Pancreas (tissue), 10 donors: ENCODE results near the gene LRRC4C. TPM values are rescaled to one million over a fixed set of nuclear protein-coding genes. Genes with fewer than 3 reads are reported as not detected.

Source experiments
- ATAC-seq, 4 donors: fragments of 200-7000 bp; cut with Tn5 transposase; one replicate each; pipeline versions ENCODE4 v1.8.0 to v1.9.1; 2020; ENCODE audit warnings: mild to moderate bottlenecking in 4 of 4, moderate library complexity in 4 of 4
- DNase-seq, 6 donors: peaks; one replicate each; pipeline ENCODE4 v3.0.0-alpha.2; 2020
- FAIRE-seq: peaks from 2 replicates; lab custom pipeline; 2012; peaks lifted over from hg19 to GRCh38; lab: Jason Lieb, UNC
- H3K27ac ChIP-seq, 4 donors: fragments of 200-600 bp; sonication (generic); 1 replicate in 3 of 4; 2 replicates in 1 of 4; pipeline versions ENCODE4 v1.5.0 to v1.8.0; 2020
- H3K27me3 ChIP-seq, 4 donors: fragments of 200-600 bp; one replicate each; pipeline ENCODE4 v1.8.0; 2021
- H3K36me3 ChIP-seq, 3 donors: fragments of 200-600 bp; sonication (generic) in 1 of 3; one replicate each; pipeline versions ENCODE4 v1.5.0 to v1.8.0; 2020 to 2021
- H3K4me1 ChIP-seq, 3 donors: fragments of 200-600 bp; one replicate each; pipeline ENCODE4 v1.8.0; 2021
- H3K4me3 ChIP-seq, 4 donors: fragments of 200-600 bp; sonication (generic) in 2 of 4; one replicate each; pipeline versions ENCODE4 v1.5.0 to v1.8.0; 2020 to 2021
- H3K9me3 ChIP-seq, 4 donors: fragments of 200-600 bp; one replicate each; pipeline ENCODE4 v1.8.0; 2021
- CTCF ChIP-seq, 4 donors: fragments of 200-600 bp; sonication (generic) in 3 of 4; IDR thresholded peaks; one replicate each; pipeline versions ENCODE4 v1.5.0 to v1.8.0; 2021; ENCODE audit warnings: antibody characterized with exemption in 4 of 4
- WGBS, 2 donors: extraction: QIAGEN DNeasy Blood & Tissue Kit; methylation state at CpG; one replicate each; pipeline ENCODE4 v1.1.7; 2013; 5-methylcytosine and 5-hydroxymethylcytosine counted together
- intact Hi-C, 3 donors: fragments of 100-400 bp; cut with DNase I; formaldehyde crosslinking; loops; one replicate each; pipeline versions ENCODE4 v1.11.1 to v1.14.2; 2022
- polyA plus RNA-seq, 2 donors: library from polyadenylated mRNA; stranded (reverse); fragments of 200-250 nt; gene quantifications; one replicate each; pipeline ENCODE4 v1.2.3, GENCODE V29; 2013
- total RNA-seq, 6 donors: library from RNA; stranded (reverse); fragmentation: NEBNext Ultra II Directional in 4 of 6; extraction: Animal tissue kit (Norgen Biotek cat#: 25700) in 4 of 6; gene quantifications; one replicate each; pipeline versions ENCODE4 v1.2.1 to v1.2.4, GENCODE V29; 2021 to 2023
- donor health status: healthy with polysubstance abuse.
- donor health status: DM: no; HTN: no; CAD: no; lungs with moderate emphysema.
- donor health status: DM: no; HTN: no; CAD: no.
- donor health status: control.
- donor health status: control.
- donor health status: Bipolar disorder and iron deficiency.
- donor health status: DM: yes; HTN: yes; CAD: no.
- donor health status: DM: no; HTN: no; CAD: no.
- donor health status: DM: no; HTN: no; CAD: no.
- donor health status: DM: yes; HTN: yes; CAD: no.

Gene LRRC4C
- total and polyA plus RNA-seq, 8 donors = 0.04 to 0.84 (median 0.16) TPM

- intact Hi-C loops = no loop called here
- no peak overlapping the region for H3K4me3 ChIP-seq
- ATAC-seq (no peak), FAIRE-seq (no peak), DNase-seq (no peak)
- no peaks in the 10 kb centered on the region for H3K27me3 ChIP-seq
- TF ChIP-seq CTCF (IDR thresholded peaks at IDR 0.05) = no peak
- H3K4me1 ChIP-seq = peaks cover 0 to 4% (median 0%) of the 10 kb centered on the region in 3 donors
- H3K36me3 ChIP-seq = no peaks in the 10 kb centered on the region
- no peak overlapping the region for H3K27ac ChIP-seq
- H3K9me3 ChIP-seq = no peaks in the 10 kb centered on the region
- 71 to 75% methylated on average over 3 of the region's 3 CpGs for WGBS, 2 donors
These were observed 61.3 kb downstream of the LRRC4C start for GRCh38 chr11:41398175-41398574.

- WGBS, 2 donors = 61 to 68% methylated on average over 4 of the region's 4 CpGs
- DNase-seq = no peak
- no peaks in the 10 kb centered on the region for H3K36me3 ChIP-seq
- no peak for TF ChIP-seq CTCF (IDR thresholded peaks at IDR 0.05)
- ATAC-seq = no peak
- H3K4me1 ChIP-seq = no peaks in the 10 kb centered on the region
- H3K27ac ChIP-seq = no peak overlapping the region
- no peaks in the 10 kb centered on the region for H3K9me3 ChIP-seq
- no peak overlapping the region for H3K4me3 ChIP-seq
- peaks cover 0 to 3% (median 0%) of the 10 kb centered on the region in 4 donors for H3K27me3 ChIP-seq
- FAIRE-seq = no peak
- intact Hi-C loops = no loop called here
These were observed 64.8 kb downstream of the LRRC4C start for GRCh38 chr11:41394521-41395195.

- Histone ChIP-seq H3K27me3 (peaks cover 0 to 7% (median 0%) of the 10 kb centered on the region in 4 donors), H3K36me3 (no peaks in the 10 kb centered on the region), H3K4me3 (no peak overlapping the region), H3K4me1 (no peaks in the 10 kb centered on the region), H3K9me3 (no peaks in the 10 kb centered on the region), H3K27ac (no peak overlapping the region)
- FAIRE-seq = no peak
- TF ChIP-seq CTCF (IDR thresholded peaks at IDR 0.05) = no peak
- no peak for DNase-seq
- intact Hi-C loops = no loop called here
- no peak for ATAC-seq
These were observed 66.9 kb downstream of the LRRC4C start for GRCh38 chr11:41392596-41392995.

GRCh38 chr11:41389623-41390130 lies 69.8 kb downstream of the LRRC4C start:
- Histone ChIP-seq H3K9me3 (no peaks in the 10 kb centered on the region), H3K4me1 (no peaks in the 10 kb centered on the region), H3K27me3 (peaks cover 0 to 8% (median 0%) of the 10 kb centered on the region in 4 donors), H3K27ac (no peak overlapping the region), H3K36me3 (no peaks in the 10 kb centered on the region), H3K4me3 (no peak overlapping the region)
- TF ChIP-seq CTCF (IDR thresholded peaks at IDR 0.05) = no peak
- ATAC-seq = no peak
- 78 to 83% methylated on average over 3 of the region's 3 CpGs for WGBS, 2 donors
- FAIRE-seq = no peak
- intact Hi-C loops = no loop called here
- no peak for DNase-seq

- TF ChIP-seq CTCF (IDR thresholded peaks at IDR 0.05) = no peak
- Histone ChIP-seq H3K4me3 (no peak overlapping the region), H3K27ac (no peak overlapping the region), H3K9me3 (no peaks in the 10 kb centered on the region), H3K4me1 (peaks cover 0 to 10% (median 0%) of the 10 kb centered on the region in 3 donors), H3K36me3 (no peaks in the 10 kb centered on the region), H3K27me3 (peaks cover 0 to 4% (median 0%) of the 10 kb centered on the region in 4 donors)
- DNase-seq (no peak), FAIRE-seq (no peak), ATAC-seq (no peak)
- WGBS, 2 donors = 84 to 88% methylated on average over 1 of the region's 1 CpG
- intact Hi-C loops = no loop called here
These were observed 75.1 kb downstream of the LRRC4C start for GRCh38 chr11:41384329-41384728.
